Measurements from ENCODE around the gene COA8.

DNA sequence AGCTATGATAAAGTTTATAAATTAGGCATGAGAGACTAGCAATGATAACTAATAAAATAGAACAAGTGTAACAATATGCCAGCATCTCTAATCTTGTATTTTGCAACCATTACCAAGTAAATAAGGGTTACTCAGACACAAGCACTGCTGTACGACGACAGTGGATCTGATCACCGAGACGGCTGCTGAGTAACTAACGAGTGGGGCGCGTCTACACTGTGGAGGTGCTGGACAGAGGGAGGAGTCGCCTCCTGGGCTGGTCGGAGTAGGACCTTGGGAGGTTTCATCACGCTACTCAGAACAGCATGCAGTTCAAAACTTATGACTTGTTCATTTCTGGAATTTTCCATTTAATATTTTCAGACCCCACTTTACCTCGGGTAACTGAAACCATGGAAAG lies 18.4 kb downstream of the COA8 start:
- TF ChIP-seq, protein P1, sequence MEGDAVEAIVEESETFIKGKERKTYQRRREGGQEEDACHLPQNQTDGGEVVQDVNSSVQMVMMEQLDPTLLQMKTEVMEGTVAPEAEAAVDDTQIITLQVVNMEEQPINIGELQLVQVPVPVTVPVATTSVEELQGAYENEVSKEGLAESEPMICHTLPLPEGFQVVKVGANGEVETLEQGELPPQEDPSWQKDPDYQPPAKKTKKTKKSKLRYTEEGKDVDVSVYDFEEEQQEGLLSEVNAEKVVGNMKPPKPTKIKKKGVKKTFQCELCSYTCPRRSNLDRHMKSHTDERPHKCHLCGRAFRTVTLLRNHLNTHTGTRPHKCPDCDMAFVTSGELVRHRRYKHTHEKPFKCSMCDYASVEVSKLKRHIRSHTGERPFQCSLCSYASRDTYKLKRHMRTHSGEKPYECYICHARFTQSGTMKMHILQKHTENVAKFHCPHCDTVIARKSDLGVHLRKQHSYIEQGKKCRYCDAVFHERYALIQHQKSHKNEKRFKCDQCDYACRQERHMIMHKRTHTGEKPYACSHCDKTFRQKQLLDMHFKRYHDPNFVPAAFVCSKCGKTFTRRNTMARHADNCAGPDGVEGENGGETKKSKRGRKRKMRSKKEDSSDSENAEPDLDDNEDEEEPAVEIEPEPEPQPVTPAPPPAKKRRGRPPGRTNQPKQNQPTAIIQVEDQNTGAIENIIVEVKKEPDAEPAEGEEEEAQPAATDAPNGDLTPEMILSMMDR (IDR thresholded peaks at IDR 0.05 in 8 of 11, conservative IDR thresholded peaks at IDR 0.05 in 3 of 11), result no peak
- no peak for TF ChIP-seq POLR2A (IDR thresholded peaks at IDR 0.05)
- TF ChIP-seq POLR2AphosphoS5 (IDR thresholded peaks at IDR 0.05), result no peak

All from spleen (tissue), 7 donors.